Fibroblast of the aortic adventitia (primary cell): Measurements from ENCODE around the gene SIAH1. TPM values are rescaled to one million over a fixed set of nuclear protein-coding genes. Genes with fewer than 3 reads are reported as not detected.
A peak's percentile ranks its signal among the peaks of the same experiment; 100 is the strongest.
"Not testable (repeated sequence)": the region's sequence is repeated elsewhere in the genome, so short reads cannot be mapped to it uniquely, and the experiment has no call there.

Experiments
- DNase-seq: peaks from one replicate; pipeline ENCODE4 v3.0.0-alpha.2; 2010; ENCODE audit warnings: low read depth
- H3K4me3 ChIP-seq: 2 replicates; pipeline ENCODE4 v1.5.1; 2011; ENCODE audit warnings: low read depth, mild to moderate bottlenecking, control low read depth, low read length, moderate library complexity
- total RNA-seq: library from RNA; depleted of rRNA; stranded (reverse); fragments of >200 nt; gene quantifications from 2 replicates; pipeline ENCODE4 v1.2.3, GENCODE V29; 2012; ENCODE audit warnings: low replicate concordance
- TF ChIP-seq, protein P1 (sequence below): IDR thresholded peaks from 2 replicates; pipeline ENCODE4 v1.5.1; 2011; ENCODE audit warnings: mild to moderate bottlenecking, low read length, control low read depth, inconsistent platforms; ENCODE audit not compliant: insufficient read depth

SIAH1 gene
- total RNA-seq, 1 donor, result 36.5 TPM

GRCh38 chr16:48356633-48357376 lies 28.4 kb downstream of the SIAH1 start:
- TF ChIP-seq, protein P1, sequence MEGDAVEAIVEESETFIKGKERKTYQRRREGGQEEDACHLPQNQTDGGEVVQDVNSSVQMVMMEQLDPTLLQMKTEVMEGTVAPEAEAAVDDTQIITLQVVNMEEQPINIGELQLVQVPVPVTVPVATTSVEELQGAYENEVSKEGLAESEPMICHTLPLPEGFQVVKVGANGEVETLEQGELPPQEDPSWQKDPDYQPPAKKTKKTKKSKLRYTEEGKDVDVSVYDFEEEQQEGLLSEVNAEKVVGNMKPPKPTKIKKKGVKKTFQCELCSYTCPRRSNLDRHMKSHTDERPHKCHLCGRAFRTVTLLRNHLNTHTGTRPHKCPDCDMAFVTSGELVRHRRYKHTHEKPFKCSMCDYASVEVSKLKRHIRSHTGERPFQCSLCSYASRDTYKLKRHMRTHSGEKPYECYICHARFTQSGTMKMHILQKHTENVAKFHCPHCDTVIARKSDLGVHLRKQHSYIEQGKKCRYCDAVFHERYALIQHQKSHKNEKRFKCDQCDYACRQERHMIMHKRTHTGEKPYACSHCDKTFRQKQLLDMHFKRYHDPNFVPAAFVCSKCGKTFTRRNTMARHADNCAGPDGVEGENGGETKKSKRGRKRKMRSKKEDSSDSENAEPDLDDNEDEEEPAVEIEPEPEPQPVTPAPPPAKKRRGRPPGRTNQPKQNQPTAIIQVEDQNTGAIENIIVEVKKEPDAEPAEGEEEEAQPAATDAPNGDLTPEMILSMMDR, result no peak
- no peak for DNase-seq
- H3K4me3 ChIP-seq, result no peak overlapping the region

DNA sequence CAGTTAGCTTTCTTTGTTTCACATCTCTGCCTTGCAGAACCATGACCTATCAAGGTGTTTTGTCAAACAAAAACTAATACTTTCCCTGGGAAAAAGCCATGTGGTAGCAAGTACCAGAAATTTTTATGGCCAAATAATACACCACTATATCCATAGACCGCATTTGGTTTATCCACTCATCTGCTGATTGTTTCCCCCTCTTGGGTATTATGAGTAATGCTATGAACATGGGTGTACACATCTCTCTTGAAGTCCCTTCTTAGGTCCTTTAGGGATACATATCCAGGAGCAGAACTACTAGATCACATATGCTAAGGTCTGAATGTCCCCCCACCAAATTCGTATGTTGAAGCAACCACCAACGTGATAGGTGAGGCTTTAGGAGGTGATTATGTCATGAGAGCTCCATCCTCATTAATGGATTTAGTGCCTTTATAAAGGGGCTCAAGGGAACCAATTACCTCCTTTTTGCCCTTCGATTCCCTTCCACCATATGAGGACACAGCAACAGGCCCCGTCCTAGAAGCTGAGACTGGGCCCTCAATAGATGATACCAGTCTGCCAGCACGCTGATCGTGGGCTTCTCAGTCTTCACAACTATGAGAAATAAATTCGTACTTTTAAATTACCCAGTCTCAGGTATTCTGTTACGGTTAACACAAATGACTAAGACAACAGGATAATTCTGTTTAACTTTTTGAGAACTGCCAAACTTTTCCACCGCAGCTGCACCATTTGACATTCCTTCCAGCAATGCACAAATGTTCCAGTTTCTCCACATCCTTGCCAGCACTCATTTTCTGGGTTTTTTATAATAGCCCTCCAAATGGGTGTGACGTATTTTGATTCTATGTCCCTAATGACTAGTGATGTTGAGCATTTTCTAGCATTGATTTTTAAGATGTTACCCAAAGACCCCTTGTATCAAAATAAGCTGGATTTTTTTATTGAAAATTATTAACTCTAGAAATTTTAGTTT lies 30.0 kb downstream of the SIAH1 start:
- no peak overlapping the region for H3K4me3 ChIP-seq
- TF ChIP-seq, protein P1, result no peak
- DNase-seq, result peak; percentile 24

DNA sequence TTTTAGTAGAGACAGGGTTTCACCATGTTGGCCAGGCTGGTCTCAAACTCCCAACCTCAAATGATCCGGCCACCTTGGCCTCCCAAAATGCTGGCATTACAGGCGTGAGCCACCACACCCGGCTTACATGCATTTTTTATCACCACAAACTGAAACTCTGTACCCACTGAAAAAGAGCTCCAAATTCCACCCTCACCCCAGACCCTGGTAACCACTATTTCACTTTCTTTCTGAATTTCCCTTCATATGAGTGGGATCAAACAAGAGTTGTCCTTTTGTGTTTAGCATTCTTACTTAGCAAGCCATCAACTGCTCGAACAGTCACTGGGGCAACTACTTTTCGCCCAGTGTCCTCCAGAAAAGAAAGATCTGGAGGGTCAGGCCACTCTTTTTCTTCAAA lies 30.8 kb downstream of the SIAH1 start:
- H3K4me3 ChIP-seq, DNase-seq: not testable (repeated sequence)

GRCh38 chr16:48353565-48354163 lies 31.5 kb downstream of the SIAH1 start:
- TF ChIP-seq, protein P1, result peak; percentile 92
- H3K4me3 ChIP-seq, result no peak overlapping the region
- DNase-seq, result peak; percentile 82

DNA sequence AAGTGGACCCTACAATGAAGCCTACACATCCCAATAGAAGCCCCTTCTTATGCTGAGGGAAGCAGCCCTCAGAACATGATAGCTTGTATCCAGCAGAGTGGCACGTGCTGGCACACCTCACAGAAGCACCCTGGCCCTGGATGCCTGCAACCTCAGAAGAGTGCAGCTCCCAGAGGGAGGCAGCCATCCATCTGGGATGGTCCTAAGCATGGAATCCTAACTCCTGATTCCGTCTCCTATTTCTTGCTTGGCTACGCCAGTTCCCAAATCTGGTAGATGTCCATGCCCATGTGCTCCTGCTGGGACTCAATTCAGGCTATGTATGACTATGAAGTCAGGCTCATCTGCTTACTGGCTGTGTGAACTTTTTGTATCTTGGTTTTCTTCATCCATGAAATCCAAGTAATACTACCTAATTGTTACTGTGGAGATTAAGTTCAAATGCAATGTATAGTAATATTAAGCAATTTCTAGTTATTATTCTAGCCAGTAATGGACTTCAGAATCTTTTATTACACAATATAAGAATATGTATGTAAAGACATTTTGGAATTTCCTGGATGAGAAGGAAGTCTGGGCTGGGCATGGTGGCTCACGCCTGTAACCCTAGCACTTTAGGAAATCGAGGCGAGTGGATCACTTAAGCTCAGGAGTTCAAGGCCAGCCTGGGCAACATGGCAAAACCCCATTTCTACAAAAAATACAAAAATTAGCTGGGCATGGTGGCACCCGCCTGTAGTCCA lies 32.4 kb downstream of the SIAH1 start:
- TF ChIP-seq, protein P1, result no peak
- DNase-seq, result no peak
- no peak overlapping the region for H3K4me3 ChIP-seq

DNA sequence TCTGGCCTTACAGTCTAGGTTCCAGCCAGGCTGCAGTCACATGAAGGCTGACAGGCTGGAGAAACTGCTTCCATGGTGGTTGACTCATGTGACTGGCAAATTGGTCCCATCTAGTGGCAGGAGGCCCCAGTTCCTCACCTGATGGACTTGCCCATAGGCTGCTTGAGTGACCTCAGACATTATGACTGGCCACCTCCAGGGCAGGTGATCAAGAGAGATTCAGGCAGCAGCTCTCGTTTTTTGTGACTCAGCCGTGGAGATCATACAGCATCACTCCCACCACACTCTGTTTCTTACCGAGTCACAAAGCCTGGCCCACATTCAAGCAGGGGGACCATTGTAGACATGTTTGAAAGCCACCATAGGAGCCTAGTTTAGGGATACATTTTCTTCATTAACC lies 34.5 kb downstream of the SIAH1 start:
- no peak overlapping the region for H3K4me3 ChIP-seq
- TF ChIP-seq, protein P1, result no peak
- DNase-seq, result no peak
